WI38 (cell line): Measurements from ENCODE around the gene NOS1AP.

Experiments used
- H3K4me3 ChIP-seq: 2 replicates; pipeline ENCODE4 v1.5.1; 2011; ENCODE audit warnings: low read depth, mild to moderate bottlenecking, control low read depth, low read length
- CTCF ChIP-seq: IDR thresholded peaks from 2 replicates; pipeline ENCODE4 v1.5.1; 2012; ENCODE audit warnings: low read depth, mild to moderate bottlenecking, control low read depth, low read length

NOS1AP gene

GRCh38 chr1:162304736-162305135 lies 235.2 kb downstream of the NOS1AP start:
- TF ChIP-seq CTCF = no peak
- H3K4me3 ChIP-seq = no peak overlapping the region

DNA sequence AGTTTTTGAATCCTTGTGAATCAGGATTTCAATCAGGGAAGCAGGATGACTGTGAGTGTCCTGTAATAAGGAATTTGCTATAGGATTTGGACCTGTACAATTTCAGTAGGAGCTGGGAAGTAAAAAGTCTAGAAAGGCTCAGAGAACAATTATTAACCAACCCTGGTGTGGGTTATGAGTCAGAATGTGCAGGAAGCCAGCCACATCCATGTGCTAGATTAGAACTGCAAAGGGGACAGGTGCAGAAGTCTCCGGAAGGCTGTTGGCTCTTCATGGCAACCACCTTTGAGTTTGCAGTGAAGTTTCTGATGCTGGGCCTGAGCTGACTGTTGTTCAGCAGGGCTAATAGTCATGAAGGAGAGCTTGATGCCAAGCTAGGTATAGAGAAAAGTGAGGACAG lies 236.5 kb downstream of the NOS1AP start:
- no peak for TF ChIP-seq CTCF
- H3K4me3 ChIP-seq = no peak overlapping the region

GRCh38 chr1:162310337-162310736 lies 240.8 kb downstream of the NOS1AP start:
- H3K4me3 ChIP-seq = no peak overlapping the region
- no peak for TF ChIP-seq CTCF

GRCh38 chr1:162314206-162314605 lies 244.7 kb downstream of the NOS1AP start:
- no peak for TF ChIP-seq CTCF
- no peak overlapping the region for H3K4me3 ChIP-seq

GRCh38 chr1:162315673-162316072 lies 246.2 kb downstream of the NOS1AP start:
- no peak for TF ChIP-seq CTCF
- no peak overlapping the region for H3K4me3 ChIP-seq

- no peak overlapping the region for H3K4me3 ChIP-seq
- no peak for TF ChIP-seq CTCF
These were observed 246.7 kb downstream of the NOS1AP start for GRCh38 chr1:162316187-162316586.

- no peak for TF ChIP-seq CTCF
- no peak overlapping the region for H3K4me3 ChIP-seq
These were observed 248.1 kb downstream of the NOS1AP start for GRCh38 chr1:162317621-162318020.
